HTR-8/SVneo (cell line): ENCODE results near the gene TMED7.
A peak's percentile ranks its signal among the peaks of the same experiment; 100 is the strongest.

ENCODE experiments used
- DNase-seq: peaks from one replicate; pipeline ENCODE4 v3.0.0; 2011; ENCODE audit warnings: low spot score, mixed read lengths; ENCODE audit not compliant: insufficient read length
- FAIRE-seq: peaks from 2 replicates; lab custom pipeline; 2011; peaks lifted over from hg19 to GRCh38; lab: Jason Lieb, UNC

TMED7 gene

GRCh38 chr5:115588640-115589039, 37.2 kb downstream of the TMED7 start:
- FAIRE-seq (no peak), DNase-seq (no peak)

DNA sequence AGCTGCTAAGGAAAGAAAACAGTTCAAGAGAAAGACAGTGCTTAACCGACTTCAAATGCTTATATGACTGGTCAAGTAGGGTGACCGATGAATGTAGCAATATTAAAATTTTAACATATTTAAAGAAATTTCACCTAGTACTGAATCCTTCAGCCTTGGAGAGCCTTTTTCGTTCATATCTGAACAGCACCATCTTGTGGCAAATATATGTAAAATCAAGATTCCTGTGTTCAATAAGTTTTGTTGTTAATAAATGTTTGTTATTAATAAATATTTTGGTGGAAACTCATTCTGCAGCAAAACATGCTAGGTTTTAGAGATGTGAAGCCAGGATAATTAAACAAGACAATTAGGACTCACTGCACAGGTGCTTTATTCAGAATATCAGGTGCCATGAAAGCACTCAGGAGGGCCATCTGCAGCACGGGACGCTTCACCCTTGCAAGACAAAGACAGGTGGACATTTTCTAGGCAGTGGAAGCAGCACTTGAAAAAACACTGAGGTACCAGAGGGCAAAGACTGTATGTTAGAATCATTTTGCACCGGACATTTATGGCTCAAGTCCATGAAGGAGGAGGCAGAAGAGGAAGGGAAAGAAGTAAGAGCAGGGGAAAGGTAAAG, 39.2 kb downstream of the TMED7 start:
- FAIRE-seq: no peak
- peak; percentile 18 for DNase-seq

- no peak for FAIRE-seq
Measured at GRCh38 chr5:115585265-115585664, 40.6 kb downstream of the TMED7 start.

DNA sequence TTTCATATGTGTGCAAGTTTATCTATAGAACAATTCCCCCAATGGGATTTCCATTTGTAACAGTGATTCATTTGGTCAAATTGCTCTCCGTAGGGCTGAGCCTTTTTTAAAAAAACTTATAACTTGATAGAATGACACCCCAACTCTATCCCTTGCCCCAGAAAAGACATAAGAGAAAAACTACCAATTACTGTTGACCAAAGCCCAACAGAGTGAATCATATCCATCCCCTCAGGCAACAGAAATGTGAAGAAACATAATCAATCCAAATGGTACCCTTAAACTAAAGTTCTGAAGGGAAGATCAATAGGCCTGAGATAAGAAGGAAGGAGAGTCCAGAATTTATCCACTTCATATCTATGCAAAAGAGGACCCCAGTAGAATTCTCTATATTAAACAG, 41.3 kb downstream of the TMED7 start:
- DNase-seq (no peak), FAIRE-seq (no peak)

More at GRCh38 chr5:115585265-115585664, 40.6 kb downstream of the TMED7 start:
- no peak for DNase-seq

DNA sequence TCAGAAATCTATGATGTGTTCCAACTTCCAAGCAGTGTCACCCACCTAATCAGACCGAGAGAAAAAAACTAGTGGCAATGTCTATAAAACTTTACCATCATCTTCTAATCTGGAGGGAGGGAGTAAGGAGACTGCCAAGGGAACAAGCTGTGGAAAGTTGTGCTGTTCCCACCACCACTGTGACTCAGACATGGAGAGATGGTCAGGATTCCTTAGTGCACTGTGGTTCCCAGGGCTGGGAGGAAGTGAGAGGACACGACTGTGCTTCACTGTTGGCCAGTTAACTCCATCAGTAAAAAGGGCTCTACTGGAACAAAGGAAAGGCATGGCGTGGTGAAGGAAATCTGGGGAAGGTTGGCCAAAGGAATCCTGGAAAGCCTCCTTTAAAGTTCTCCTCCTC, 42.4 kb downstream of the TMED7 start:
- FAIRE-seq: no peak
- DNase-seq: peak; percentile 17

- DNase-seq: no peak
- no peak for FAIRE-seq
Measured at GRCh38 chr5:115580941-115581340, 44.9 kb downstream of the TMED7 start.

GRCh38 chr5:115579747-115580173, 46.1 kb downstream of the TMED7 start:
- FAIRE-seq: no peak
- no peak for DNase-seq

DNA sequence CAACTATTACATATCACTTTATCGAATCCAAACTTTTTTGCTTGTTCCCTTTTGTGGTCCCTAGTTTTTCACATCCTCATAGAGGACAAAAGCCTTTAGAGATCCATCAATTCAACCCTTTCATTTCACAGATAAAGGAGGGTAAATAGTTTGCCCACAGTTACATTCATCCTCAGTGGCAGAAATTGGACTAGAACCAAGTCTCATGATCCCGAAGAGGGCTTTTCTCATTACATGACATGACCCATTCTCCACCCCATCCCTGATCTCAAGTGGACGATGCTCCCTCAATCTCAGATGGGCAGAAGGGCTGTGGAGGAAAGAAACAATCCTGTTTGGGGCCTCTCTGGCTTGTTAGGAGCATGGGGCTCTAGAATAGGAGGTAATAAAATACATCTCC, 46.6 kb downstream of the TMED7 start:
- no peak for DNase-seq
- FAIRE-seq: no peak

- no peak for DNase-seq
- FAIRE-seq: no peak
Measured at GRCh38 chr5:115578657-115579056, 47.2 kb downstream of the TMED7 start.

DNA sequence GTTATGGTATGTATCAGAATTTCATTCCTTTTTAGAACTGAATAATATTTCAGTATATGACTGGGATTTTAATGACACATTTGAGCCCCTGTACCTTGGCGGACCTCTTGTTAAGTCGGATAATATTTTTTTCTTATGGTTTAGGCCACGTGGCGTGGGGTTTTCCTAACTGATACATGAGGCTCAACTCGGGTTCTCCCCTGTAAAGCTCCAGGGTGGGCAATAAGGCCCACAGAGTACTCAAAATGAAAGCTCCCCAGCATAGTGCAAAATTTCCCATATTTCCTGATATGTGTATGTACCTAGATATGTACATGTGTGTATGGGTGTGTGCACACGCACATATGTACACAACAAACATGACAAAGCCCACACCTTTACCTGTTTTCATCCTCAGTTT, 48.1 kb downstream of the TMED7 start:
- FAIRE-seq: no peak
- DNase-seq: no peak

DNA sequence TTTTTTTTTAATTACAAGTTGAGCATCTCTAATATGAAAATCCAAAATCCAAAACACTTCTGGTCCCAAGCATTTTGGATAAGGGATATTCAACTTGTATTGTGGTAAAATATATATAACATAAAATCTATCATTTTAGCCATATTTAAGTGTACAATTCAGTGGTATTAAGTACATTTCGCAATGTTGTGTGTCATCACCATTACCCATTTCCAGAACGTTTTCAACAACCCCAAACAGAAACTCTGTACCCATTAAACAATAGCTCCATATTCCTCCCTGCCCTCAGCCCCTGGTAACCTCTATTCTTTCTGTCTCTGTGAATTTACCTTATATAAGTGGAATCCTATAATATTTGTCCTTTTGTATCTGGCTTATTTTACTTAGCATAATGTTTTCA, 48.5 kb downstream of the TMED7 start:
- DNase-seq (no peak), FAIRE-seq (no peak)

- no peak for FAIRE-seq
- peak; percentile 20 for DNase-seq
Measured at GRCh38 chr5:115575167-115576070, 50.4 kb downstream of the TMED7 start.

GRCh38 chr5:115573133-115573532, 52.7 kb downstream of the TMED7 start:
- peak; percentile 34 for DNase-seq

GRCh38 chr5:115571441-115571878, 54.4 kb downstream of the TMED7 start:
- FAIRE-seq (no peak), DNase-seq (no peak)

More at GRCh38 chr5:115573133-115573532, 52.7 kb downstream of the TMED7 start:
- no peak for FAIRE-seq

DNA sequence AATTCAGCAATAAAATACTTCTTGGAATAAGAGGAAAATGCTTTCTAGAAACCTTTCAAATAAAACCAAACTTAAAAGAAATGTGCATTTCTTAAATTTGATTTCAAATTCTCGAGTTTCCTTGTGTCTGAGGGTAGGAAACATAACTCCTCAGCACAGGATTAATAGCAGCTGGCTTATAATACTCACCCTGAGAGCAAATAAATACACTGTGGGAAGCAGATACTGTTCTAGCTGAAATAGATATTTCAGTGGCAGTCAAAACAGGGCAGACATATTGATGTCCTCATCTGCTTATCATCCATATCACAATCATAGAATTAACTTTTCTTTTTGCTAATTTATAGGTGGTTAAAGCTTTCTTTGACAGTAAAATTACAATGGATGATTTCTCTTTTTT, 57.2 kb downstream of the TMED7 start:
- no peak for FAIRE-seq
- no peak for DNase-seq

GRCh38 chr5:115565233-115565632, 60.6 kb downstream of the TMED7 start:
- no peak for FAIRE-seq
- DNase-seq: no peak
